ENCODE measurements around the gene NUDT16L1.

NUDT16L1 gene

DNA sequence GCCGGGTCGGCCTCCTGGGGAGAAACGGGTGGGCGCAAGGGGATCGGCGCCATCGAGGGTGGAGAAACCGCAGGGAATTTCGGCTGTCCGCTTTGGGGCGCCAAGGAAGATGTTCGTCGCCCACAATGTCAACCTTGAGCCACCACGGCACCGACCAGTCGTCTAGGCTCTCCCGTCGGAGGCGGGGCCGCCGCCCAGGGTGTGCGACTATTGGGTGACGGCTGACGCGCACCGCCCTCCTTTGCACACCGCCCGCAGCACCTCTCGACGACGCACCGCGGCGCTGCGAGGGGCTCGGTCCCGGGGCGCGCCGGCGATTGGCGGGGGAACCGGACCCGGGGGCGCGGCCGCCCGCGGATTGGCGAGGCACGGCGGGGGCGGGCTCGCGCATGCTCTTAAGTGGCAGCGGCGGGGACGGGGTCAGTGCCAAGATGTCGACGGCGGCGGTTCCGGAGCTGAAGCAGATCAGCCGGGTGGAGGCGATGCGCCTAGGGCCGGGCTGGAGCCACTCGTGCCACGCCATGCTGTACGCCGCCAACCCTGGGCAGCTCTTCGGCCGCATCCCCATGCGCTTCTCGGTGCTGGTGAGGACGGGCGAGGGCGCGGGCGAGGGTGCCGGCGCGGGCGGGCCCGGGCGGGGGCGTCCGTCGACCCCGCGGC is at the start of gene NUDT16L1:
Gene NUDT16L1, plus strand, starts transcription at position 267 of the 660 bp plus-strand sequence. Its CDS starts 165 bp downstream, at position 432.
- DNase-seq (ENCODE audit: low spot score), result peak; percentile 99

DNA sequence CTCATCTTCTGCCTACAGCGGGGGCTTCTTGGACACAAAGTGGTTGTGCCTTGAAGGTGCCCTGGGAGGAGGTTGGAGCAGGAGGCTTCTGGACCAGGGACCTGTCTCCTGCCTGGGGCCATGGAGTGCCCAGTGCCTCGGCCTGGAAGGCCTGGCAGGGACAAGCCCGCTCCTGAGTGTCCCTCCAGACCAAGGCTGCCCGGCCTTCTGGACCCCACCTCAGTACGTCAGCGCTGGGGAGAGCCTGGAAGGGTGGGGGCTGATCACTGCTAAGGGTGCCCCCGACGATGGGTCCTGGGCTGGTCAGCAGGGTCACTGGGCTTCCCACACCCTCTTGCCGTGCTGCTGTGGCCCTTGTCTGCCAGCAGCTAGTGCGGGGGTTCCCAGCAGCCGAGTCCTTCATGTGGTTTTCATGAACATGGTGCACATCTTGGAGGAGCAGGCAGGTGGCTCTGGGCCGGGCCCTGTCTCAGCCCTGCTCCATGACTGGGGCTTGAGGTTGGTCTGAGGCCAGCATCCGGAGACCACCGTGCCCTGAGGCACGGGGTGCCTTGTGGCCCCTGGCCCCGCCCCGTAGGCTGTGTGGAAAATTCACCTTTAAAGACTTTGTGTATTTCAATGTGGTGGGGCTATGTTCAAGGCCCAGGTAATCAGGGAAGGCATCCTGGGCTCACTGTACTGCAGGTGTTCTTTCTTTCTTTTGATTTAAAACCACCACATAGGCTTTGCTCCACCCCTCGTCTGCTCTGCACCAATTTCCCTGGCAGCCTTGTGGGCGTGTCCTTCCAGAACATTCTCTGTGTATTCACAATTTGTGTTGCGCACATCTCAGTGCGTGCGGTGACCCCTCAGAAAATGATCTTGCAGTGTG is 46.4 kb upstream of the NUDT16L1 start:
- no peak for DNase-seq (ENCODE audit: low spot score)

GRCh38 chr16:4647644-4647980 is 45.8 kb upstream of the NUDT16L1 start:
- no peak for DNase-seq (ENCODE audit: low spot score)

GRCh38 chr16:4648917-4649316 is 44.4 kb upstream of the NUDT16L1 start:
- DNase-seq (ENCODE audit: low spot score), result no peak

DNA sequence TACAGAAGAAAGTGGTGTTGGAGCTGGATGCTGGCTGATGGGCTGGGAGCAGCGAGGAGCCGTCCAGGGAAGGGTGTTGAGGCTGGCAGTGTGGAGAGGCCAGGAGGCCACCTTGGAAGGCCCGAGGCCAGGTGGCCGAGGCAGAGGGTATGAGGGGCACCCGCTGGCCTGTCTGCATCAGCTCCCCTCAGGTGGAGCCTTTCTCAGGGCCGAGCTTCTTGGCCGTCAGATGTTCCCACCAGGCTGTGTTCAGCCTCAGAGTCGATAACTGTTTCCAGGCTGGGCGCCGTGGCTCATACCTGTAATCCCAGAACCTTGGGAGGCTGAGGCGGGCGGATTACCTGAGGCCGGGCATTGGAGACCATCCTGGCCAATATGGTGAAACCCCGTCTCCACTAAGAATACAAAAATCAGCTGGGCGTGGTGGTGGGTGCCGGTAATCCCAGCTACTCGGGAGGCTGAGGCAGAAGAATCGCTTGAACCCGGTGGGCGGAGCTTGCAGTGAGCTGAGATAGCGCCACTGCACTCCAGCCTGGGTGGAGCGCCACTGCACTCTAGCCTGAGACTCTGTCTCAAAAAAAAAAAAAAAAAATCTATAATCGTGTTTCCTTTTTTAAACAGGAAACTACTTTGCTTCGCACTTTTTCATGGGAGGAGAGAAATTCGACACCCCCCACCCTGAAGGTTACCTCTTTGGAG is 43.5 kb upstream of the NUDT16L1 start:
- DNase-seq (ENCODE audit: low spot score), result no peak

DNA sequence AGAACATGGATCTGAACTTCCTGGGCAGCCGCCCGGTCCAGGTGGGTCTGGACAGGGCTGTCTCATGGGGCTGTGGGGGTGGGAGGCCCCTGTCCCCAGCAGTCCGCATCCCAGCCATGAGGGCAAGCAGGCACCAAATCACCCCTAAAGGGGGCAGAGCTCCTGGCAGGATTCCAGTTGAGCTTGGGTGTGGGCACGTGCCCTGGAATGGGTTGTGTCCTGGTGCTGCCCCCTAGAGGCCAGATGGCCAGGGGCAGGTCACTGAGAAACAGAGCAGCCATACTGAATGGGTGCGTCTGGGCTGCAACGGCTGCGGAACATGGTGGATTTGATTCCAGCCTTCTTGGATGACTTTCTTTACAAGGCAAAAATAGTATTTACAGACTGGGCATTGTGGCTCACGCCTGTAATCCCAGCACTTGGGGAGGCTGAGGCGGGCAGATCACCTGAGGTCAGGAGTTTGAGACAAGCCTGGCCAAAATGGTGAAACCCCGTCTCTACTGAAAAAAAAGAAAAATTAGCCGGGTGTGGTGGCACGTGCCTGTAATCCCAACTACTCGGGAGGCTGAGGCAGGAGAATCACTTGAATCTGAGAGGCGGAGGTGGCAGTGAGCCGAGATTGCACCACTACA is 42.8 kb upstream of the NUDT16L1 start:
- DNase-seq (ENCODE audit: low spot score), result peak; percentile 70

DNA sequence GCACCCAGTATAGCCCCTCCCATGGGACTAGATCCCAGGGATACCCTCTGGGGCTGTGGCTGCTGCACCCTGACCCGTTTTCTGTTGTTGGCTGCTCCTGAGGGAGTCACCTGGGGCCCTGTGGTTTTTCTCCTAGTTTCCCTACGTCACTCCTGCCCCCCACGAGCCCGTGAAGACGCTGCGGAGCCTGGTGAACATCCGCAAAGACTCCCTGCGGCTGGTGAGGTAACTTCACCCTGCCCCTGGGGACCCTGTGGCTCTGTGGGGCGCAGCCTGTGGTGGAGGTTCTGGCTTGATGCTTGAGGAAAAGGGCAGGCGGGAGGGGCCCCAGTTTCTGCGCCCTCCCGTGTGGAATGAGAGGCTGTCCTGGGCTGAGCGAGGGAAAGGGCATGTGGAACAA is 41.5 kb upstream of the NUDT16L1 start:
- no peak for DNase-seq (ENCODE audit: low spot score)

GRCh38 chr16:4652561-4652960 is 40.8 kb upstream of the NUDT16L1 start:
- no peak for DNase-seq (ENCODE audit: low spot score)

GRCh38 chr16:4654011-4654963 is 39.1 kb upstream of the NUDT16L1 start:
- no peak for DNase-seq (ENCODE audit: low spot score)

DNA sequence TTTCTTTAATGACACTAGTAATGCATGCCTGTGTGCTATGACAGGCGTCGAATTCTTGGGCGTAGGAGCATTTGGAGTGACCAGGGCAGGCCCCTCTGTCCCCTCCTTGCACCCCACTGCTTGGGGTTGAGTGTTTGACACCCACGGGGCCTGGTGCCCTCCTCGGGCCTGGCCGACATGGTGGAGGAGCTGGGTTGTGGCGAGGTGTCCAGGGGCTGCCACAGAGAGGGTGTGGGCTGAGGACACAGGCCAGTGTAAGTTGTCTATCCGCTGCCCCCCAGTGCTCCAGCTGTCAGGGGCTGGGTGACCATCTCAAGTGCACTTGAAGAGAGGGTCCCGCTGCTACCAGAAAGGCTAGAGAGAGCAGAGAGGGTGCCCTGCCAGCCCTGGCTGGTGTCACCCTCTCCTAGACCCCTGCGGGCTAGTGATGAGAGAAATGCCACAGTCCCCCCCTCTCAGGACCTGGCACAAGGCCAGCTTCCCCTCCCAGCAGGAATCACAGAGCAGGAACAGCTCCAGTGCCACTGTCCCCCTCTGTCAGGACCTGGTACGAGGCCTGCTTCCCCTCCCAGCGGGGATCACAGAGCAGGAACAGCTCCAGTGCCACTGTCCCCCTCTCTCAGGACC is 38.3 kb upstream of the NUDT16L1 start:
- DNase-seq (ENCODE audit: low spot score), result no peak

DNA sequence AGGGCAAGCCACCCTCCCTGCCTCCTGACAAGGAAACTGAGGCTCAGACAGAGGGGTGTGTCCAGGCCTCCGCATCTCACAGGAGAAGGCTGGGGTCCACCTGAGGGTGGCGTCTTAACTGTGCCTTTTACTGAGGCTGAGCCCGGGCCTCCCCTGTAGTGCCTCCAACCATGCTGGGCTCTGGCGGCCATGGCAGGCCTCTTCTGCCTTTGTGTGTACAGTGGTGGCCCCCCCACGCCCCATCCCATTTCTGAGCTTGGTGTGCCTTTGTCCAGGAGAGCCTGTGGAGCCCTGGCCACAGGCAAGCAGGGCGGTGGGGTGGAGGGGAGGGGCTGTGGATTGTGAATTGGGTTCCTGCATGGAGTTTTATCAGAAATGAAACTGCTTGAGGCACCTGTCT is 37.6 kb upstream of the NUDT16L1 start:
- no peak for DNase-seq (ENCODE audit: low spot score)

- DNase-seq (ENCODE audit: low spot score), result no peak
Observed at GRCh38 chr16:4656221-4656620, 37.1 kb upstream of the NUDT16L1 start.

- no peak for DNase-seq (ENCODE audit: low spot score)
Observed at GRCh38 chr16:4656695-4657686, 36.4 kb upstream of the NUDT16L1 start.

- DNase-seq (ENCODE audit: low spot score), result no peak
Observed at GRCh38 chr16:4659363-4660353, 33.7 kb upstream of the NUDT16L1 start.

DNA sequence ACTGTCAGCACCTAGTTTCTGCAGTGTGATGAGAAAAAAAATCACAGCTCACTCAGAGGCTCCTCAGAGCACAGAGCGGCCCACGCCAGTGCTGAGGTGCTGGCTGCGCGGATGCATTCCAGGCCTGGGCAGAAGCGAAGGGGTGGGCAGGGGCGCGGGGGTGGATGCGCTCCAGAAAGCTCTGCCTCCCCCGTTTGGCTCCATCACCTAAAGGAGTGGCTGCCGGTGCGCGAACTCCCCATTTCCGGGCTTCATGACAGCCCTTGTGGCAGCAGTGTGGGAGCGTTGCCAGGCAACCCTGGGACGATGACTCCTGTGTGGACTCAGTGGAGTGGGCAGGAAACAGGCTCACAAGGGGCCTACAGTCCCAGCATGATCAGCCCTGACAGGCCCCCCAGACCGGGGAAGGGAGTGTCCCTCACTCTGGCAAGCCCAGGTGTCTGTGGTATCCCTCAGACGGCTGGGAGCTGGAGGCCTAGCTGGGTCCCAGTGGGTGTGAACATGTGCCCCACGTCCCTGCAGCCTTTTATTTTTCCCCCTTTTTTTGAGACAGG is 32.8 kb upstream of the NUDT16L1 start:
- peak; percentile 63 for DNase-seq (ENCODE audit: low spot score)

DNA sequence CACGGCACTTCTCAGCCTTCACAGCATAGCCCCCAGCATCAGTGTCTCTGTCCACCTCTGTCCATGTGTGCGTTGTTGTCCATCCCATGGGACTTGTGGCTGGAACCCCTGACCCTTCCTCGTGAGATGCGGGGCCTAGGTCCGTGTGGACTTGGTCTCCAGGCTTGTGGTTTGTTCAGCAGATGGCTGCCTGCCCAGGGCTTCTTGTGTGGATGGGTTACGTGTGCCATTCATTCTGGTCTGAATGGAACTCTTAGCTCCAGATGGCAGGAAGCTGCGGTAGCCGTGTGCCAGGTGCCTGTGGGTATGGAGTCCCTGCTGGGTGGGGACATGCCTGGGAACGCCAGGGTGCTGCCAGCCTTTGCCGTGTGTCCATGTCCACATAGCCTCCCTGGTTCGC is 31.7 kb upstream of the NUDT16L1 start:
- DNase-seq (ENCODE audit: low spot score), result no peak

GRCh38 chr16:4663465-4663776 is 29.9 kb upstream of the NUDT16L1 start:
- DNase-seq (ENCODE audit: low spot score), result no peak

DNA sequence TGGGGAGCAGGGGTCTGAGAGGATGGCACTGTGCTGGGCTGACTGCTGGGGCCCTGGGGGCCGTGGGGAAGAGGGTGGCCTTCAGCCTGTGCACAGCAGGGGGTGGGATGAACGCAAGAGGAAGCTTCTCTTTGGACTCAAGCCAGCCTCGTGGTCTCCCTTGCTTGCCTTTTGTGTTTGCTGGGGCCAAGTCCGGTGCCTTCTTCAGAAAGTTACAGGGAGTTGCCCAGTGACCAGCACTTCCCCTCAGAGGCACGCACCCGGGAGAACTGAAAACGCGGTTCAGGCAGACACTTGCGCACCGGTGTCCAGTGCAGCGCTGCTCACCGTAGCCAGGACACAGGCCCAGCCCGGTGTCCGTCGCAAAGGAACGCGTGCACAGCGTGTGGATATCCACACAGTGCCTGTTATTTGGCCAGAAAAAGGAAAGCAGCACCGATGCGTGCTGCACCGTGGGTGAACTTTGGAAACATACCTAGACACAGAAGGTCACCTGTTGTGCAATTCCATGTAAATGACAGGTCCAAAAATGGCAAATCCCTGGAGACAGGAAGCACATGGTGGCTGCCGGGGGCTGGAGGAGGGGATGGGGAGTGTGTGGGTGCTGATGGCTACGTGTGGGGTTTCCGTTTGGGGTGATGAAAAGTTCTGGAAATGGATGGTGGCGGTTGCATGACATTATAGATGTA is 29.4 kb upstream of the NUDT16L1 start:
- DNase-seq (ENCODE audit: low spot score), result no peak
